HepG2 (cell line): ENCODE data around the gene OR2V2. TPM values are rescaled to one million over a fixed set of nuclear protein-coding genes. Genes with fewer than 3 reads are reported as not detected.

ENCODE experiments used
- ATAC-seq: fragments of 200-7000 bp; cut with Tn5 transposase; 3 replicates; pipeline ENCODE4 v1.9.1; 2020; ENCODE audit warnings: mild to moderate bottlenecking, moderate library complexity
- BruUV-seq: library from RNA; stranded (reverse); fragments of 400-500 nt; replicated peaks from 2 replicates; lab custom pipeline; 2021; lab: Mats Ljungman, UMichigan
- CTCF ChIA-PET: fragments of 300-600 bp; formaldehyde crosslinking; extraction: SDS; loops from one replicate; lab custom pipeline; 2021; ENCODE audit warnings: low total read pairs, inconsistent platforms, low intra/inter-chr PET ratio; lab: Yijun Ruan, JAX
- POLR2A ChIA-PET: fragments of 350-600 bp; sonication (Branson Sonifier 250); formaldehyde crosslinking; loops from one replicate; lab custom pipeline; 2020; ENCODE audit warnings: antibody characterized with exemption, inconsistent platforms; lab: Yijun Ruan, JAX
- DNase-seq: peaks from one replicate; pipeline ENCODE4 v3.0.0-alpha.2; 2015; ENCODE audit warnings: low spot score
- FAIRE-seq: peaks from 3 replicates; lab custom pipeline; 2011; peaks lifted over from hg19 to GRCh38; lab: Jason Lieb, UNC
- H2AFZ ChIP-seq: one replicate; pipeline ENCODE4 v1.6.1; 2011; ENCODE audit warnings: low read length, inconsistent platforms
- H3K27ac ChIP-seq: fragments of 300-600 bp; 3 replicates; pipeline ENCODE4 v1.8.0; 2011; ENCODE audit warnings: mixed run types, mild to moderate bottlenecking, mixed read lengths, low read length, inconsistent platforms; ENCODE audit not compliant: insufficient read depth; ENCODE audit errors: extremely low read length
- H3K27me3 ChIP-seq, 2 experiments: fragments of 200-600 bp in 1 of 2; 2 replicates in 1 of 2; 3 replicates in 1 of 2; pipeline versions ENCODE4 v1.6.0 to v1.8.0; 2011; ENCODE audit warnings: low read length in 2 of 2, mild to moderate bottlenecking in 2 of 2, moderate library complexity in 2 of 2, inconsistent platforms in 1 of 2; ENCODE audit not compliant: insufficient read depth in 2 of 2, control insufficient read depth in 1 of 2
- H3K36me3 ChIP-seq, 2 experiments: fragments of 200-600 bp in 1 of 2; replicated peaks in 1 of 2; 2 replicates in 1 of 2; 3 replicates in 1 of 2; pipeline versions ENCODE4 v1.5.1 to v1.8.0; 2011; ENCODE audit warnings: low read length in 2 of 2, inconsistent platforms in 1 of 2; ENCODE audit not compliant: insufficient read depth in 2 of 2, control insufficient read depth in 1 of 2
- H3K4me1 ChIP-seq: 2 replicates; pipeline ENCODE4 v1.5.1; 2012; ENCODE audit warnings: low read length, inconsistent platforms; ENCODE audit not compliant: insufficient read depth
- H3K4me2 ChIP-seq: 2 replicates; pipeline ENCODE4 v1.6.0; 2011; ENCODE audit warnings: low read depth, low read length, inconsistent platforms
- H3K4me3 ChIP-seq, 3 experiments: fragments of 200-600 bp in 1 of 3; sonication (generic), shearing (Covaris generic) in 1 of 3; replicated peaks in 1 of 3; 2 replicates each; pipeline ENCODE4 v1.5.1; 2011 to 2016; ENCODE audit warnings: low read length in 3 of 3, inconsistent platforms in 2 of 3, low read depth in 2 of 3, mild to moderate bottlenecking in 2 of 3, control low read depth in 1 of 3, mixed read lengths in 1 of 3; ENCODE audit not compliant: insufficient read depth in 1 of 3
- H3K79me2 ChIP-seq: one replicate; pipeline ENCODE4 v1.6.1; 2011; ENCODE audit warnings: low read length, inconsistent platforms; ENCODE audit not compliant: insufficient read depth
- H3K9ac ChIP-seq: 2 replicates; pipeline ENCODE4 v1.6.0; 2011; ENCODE audit warnings: mild to moderate bottlenecking, low read depth, low read length, inconsistent platforms; ENCODE audit not compliant: insufficient read depth
- H3K9me3 ChIP-seq: 2 replicates; pipeline ENCODE4 v1.5.1; 2012; ENCODE audit warnings: mild to moderate bottlenecking, low read length
- H4K20me1 ChIP-seq: 2 replicates; pipeline ENCODE4 v1.6.0; 2011; ENCODE audit warnings: inconsistent platforms, mild to moderate bottlenecking, low read length, moderate library complexity; ENCODE audit not compliant: insufficient read depth
- CBX2 ChIP-seq, 2 experiments: fragments of 200-600 bp in 1 of 2; sonication (generic); formaldehyde crosslinking in 1 of 2; IDR thresholded peaks; 2 replicates each; pipeline versions ENCODE4 v1.7.0 to v1.8.1; 2018 to 2022; ENCODE audit warnings: low read depth in 2 of 2, low read length in 1 of 2, mild to moderate bottlenecking in 1 of 2, missing genetic modification reagents in 1 of 2
- E2F2 ChIP-seq: sonication (generic); formaldehyde crosslinking; IDR thresholded peaks from 2 replicates; pipeline ENCODE4 v1.4.0; 2020; ENCODE audit warnings: missing genetic modification reagents, borderline replicate concordance
- EHMT2 ChIP-seq: fragments of 200-600 bp; sonication (generic); IDR thresholded peaks from 2 replicates; pipeline ENCODE4 v1.7.0; 2017; ENCODE audit warnings: antibody characterized with exemption, low read depth, low read length, borderline replicate concordance
- KLF13 ChIP-seq: sonication (generic); formaldehyde crosslinking; IDR thresholded peaks from 2 replicates; pipeline ENCODE4 v1.4.0; 2020; ENCODE audit warnings: mild to moderate bottlenecking, missing genetic modification reagents
- LBX2 ChIP-seq: sonication (generic); formaldehyde crosslinking; IDR thresholded peaks from 2 replicates; pipeline ENCODE4 v1.5.0; 2020; ENCODE audit warnings: missing genetic modification reagents, mild to moderate bottlenecking, borderline replicate concordance
- MBD4 ChIP-seq: IDR thresholded peaks from 2 replicates; pipeline ENCODE4 v1.6.1; 2012; ENCODE audit warnings: low read length, inconsistent platforms, borderline replicate concordance
- NCOR1 ChIP-seq: fragments of 200-600 bp; sonication (generic); IDR thresholded peaks from 2 replicates; pipeline ENCODE4 v1.7.0; 2017; ENCODE audit warnings: antibody characterized with exemption, low read length, borderline replicate concordance
- NFATC3 ChIP-seq: sonication (generic); formaldehyde crosslinking; IDR thresholded peaks from 2 replicates; pipeline ENCODE4 v1.5.1; 2020; ENCODE audit warnings: mild to moderate bottlenecking, missing genetic modification reagents
- NFE2L1 ChIP-seq: sonication (generic); formaldehyde crosslinking; IDR thresholded peaks from 2 replicates; pipeline ENCODE4 v1.4.0; 2020; ENCODE audit warnings: missing genetic modification reagents, mild to moderate bottlenecking, borderline replicate concordance
- PHF8 ChIP-seq: sonication (generic); formaldehyde crosslinking; IDR thresholded peaks from 2 replicates; pipeline ENCODE4 v1.5.0; 2020; ENCODE audit warnings: missing genetic modification reagents
- THRA ChIP-seq: sonication (generic); formaldehyde crosslinking; IDR thresholded peaks from 2 replicates; pipeline ENCODE4 v1.4.0; 2020; ENCODE audit warnings: missing genetic modification reagents, borderline replicate concordance
- ZC3H4 ChIP-seq: sonication (generic); formaldehyde crosslinking; IDR thresholded peaks from 2 replicates; pipeline ENCODE4 v1.4.0; 2020; ENCODE audit warnings: missing genetic modification reagents, borderline replicate concordance
- ZFAT ChIP-seq: sonication (generic); formaldehyde crosslinking; conservative IDR thresholded peaks from 2 replicates; pipeline ENCODE4 v1.8.1; 2023; ENCODE audit warnings: missing genetic modification reagents, inconsistent platforms
- ZFP37 ChIP-seq: sonication (generic); formaldehyde crosslinking; IDR thresholded peaks from 2 replicates; pipeline ENCODE4 v1.4.0; 2020; ENCODE audit warnings: missing genetic modification reagents, borderline replicate concordance
- ZNF670 ChIP-seq: sonication (generic); formaldehyde crosslinking; IDR thresholded peaks from 2 replicates; pipeline ENCODE4 v1.8.0; 2022; ENCODE audit warnings: mild to moderate bottlenecking, missing genetic modification reagents, borderline replicate concordance
- ZNF724P ChIP-seq: sonication (generic); formaldehyde crosslinking; IDR thresholded peaks from 2 replicates; pipeline ENCODE4 v1.8.0; 2022; ENCODE audit warnings: missing genetic modification reagents, borderline replicate concordance
- ZNF792 ChIP-seq: IDR thresholded peaks from 2 replicates; pipeline ENCODE4 v1.6.1; 2016
- WGBS: methylation state at CpG from one replicate; pipeline ENCODE4 v1.1.6; 2017; ENCODE audit warnings: low lambda C conversion rate; 5-methylcytosine and 5-hydroxymethylcytosine counted together
- in situ Hi-C: cut with HindIII; loops from 2 replicates; pipeline ENCODE4 v1.10.0; 2017; ENCODE audit warnings: low pct_unique_long_range_greater_than_20kb; ENCODE audit not compliant: extremely low pct_ligation_motif_present
- intact Hi-C: fragments of 100-400 bp; cut with micrococcal nuclease; formaldehyde crosslinking; loops from one replicate; pipeline ENCODE4 v1.10.0; 2022; ENCODE audit not compliant: unreplicated experiment
- polyA plus RNA-seq, 8 experiments: library from polyadenylated mRNA; depleted of rRNA in 3 of 8; stranded (reverse) in 7 of 8; unstranded in 1 of 8; fragments of >200 nt; fragmentation: Illumina TruSeq in 4 of 8; extraction: Trizol in 4 of 8; gene quantifications; 2 replicates each; pipeline versions ENCODE4 v1.2.1 to v1.2.3, GENCODE V29; 2011 to 2016; ENCODE audit warnings: low read depth in 4 of 8, missing spikeins in 1 of 8, mixed read lengths in 1 of 8; ENCODE audit not compliant: insufficient read depth in 1 of 8
- total RNA-seq, 5 experiments: library from RNA; depleted of rRNA; stranded (reverse); fragments of >200 nt; fragmentation: Illumina TruSeq; extraction: Trizol; gene quantifications; 2 replicates each; pipeline ENCODE4 v1.2.3, GENCODE V29; 2016; ENCODE audit warnings: low read depth in 1 of 5
- TF ChIP-seq, protein P1 (sequence below): sonication (generic); formaldehyde crosslinking; IDR thresholded peaks from 2 replicates; pipeline ENCODE4 v1.4.0; 2020; ENCODE audit warnings: missing genetic modification reagents

OR2V2 gene
- total and polyA plus RNA-seq, 2 of the 13 experiments (the other 11 are each of a cell fraction or from before 2014, with no cell fraction given) = not detected

GRCh38 chr5:181184845-181185216 is 37.4 kb downstream of the OR2V2 start:
- Histone ChIP-seq H3K4me3 (peak overlapping the region; percentile 60 to 74 (median 61); a peak in 5 of 6 replicates), H3K9me3 (no peaks in the 10 kb centered on the region), H3K4me2 (peak overlapping the region; percentile 80), H3K27ac (peak overlapping the region; percentile 58), H3K27me3 (no peaks in the 10 kb centered on the region; a peak in 1 of 5 replicates), H3K9ac (peak overlapping the region; percentile 58), H3K4me1 (peaks cover 49% of the 10 kb centered on the region), H3K79me2 (no peaks in the 10 kb centered on the region), H2AFZ (peak overlapping the region; percentile 52), H3K36me3 (no peaks in the 10 kb centered on the region), H4K20me1 (no peaks in the 10 kb centered on the region)
- CTCF ChIA-PET = interaction anchor here (0.8 kb wide), 1 partner anchor 26 kb away, joined by 3 read pairs; no protein-coding TSS in a partner anchor
- POLR2A ChIA-PET = interaction anchor here (0.7 to 2.3 kb wide), 10 partner anchors 8 to 76 kb away, joined by 3 to 20 read pairs (median 9); partner anchors contain the start of genes RACK1, TRIM41 and TRIM52
- DNase-seq = no peak
- no peak for FAIRE-seq
- ATAC-seq = no peak
- 55% methylated on average over 16 of the region's 16 CpGs for WGBS
- no TSS peak for BruUV-seq
- intact Hi-C loops = no loop called here
- in situ Hi-C loops = loop anchor here (5.0 kb wide), 1 partner anchor 37 kb away; the partner anchor contains the start of gene TRIM41
- TF ChIP-seq MBD4 (no peak), LBX2 (no peak), THRA (CRISPR knock-in tag) (no peak), KLF13 (CRISPR knock-in tag) (no peak), NFATC3 (no peak), ZNF792 (no peak), ZC3H4 (CRISPR knock-in tag) (no peak), NFE2L1 (CRISPR knock-in tag) (no peak), PHF8 (peak; percentile 5; the same call in 1 of the 2 replicates), ZFAT (CRISPR knock-in tag) (no peak), ZNF724P (CRISPR knock-in tag) (no peak), CBX2 (IDR thresholded peaks at IDR 0.05; ENCODE audit: low read depth, low read length) (no peak), CBX2 (CRISPR knock-in tag; IDR thresholded peaks at IDR 0.05; ENCODE audit: low read depth) (no peak), ZFP37 (CRISPR knock-in tag) (no peak), NCOR1 (no peak), E2F2 (CRISPR knock-in tag) (no peak), EHMT2 (no peak), ZNF670 (CRISPR knock-in tag) (no peak)
- TF ChIP-seq, protein P1, sequence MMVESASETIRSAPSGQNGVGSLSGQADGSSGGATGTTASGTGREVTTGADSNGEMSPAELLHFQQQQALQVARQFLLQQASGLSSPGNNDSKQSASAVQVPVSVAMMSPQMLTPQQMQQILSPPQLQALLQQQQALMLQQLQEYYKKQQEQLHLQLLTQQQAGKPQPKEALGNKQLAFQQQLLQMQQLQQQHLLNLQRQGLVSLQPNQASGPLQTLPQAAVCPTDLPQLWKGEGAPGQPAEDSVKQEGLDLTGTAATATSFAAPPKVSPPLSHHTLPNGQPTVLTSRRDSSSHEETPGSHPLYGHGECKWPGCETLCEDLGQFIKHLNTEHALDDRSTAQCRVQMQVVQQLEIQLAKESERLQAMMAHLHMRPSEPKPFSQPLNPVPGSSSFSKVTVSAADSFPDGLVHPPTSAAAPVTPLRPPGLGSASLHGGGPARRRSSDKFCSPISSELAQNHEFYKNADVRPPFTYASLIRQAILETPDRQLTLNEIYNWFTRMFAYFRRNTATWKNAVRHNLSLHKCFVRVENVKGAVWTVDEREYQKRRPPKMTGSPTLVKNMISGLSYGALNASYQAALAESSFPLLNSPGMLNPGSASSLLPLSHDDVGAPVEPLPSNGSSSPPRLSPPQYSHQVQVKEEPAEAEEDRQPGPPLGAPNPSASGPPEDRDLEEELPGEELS = no peak
